Measurements from ENCODE around the gene TBATA.

Gene TBATA

DNA sequence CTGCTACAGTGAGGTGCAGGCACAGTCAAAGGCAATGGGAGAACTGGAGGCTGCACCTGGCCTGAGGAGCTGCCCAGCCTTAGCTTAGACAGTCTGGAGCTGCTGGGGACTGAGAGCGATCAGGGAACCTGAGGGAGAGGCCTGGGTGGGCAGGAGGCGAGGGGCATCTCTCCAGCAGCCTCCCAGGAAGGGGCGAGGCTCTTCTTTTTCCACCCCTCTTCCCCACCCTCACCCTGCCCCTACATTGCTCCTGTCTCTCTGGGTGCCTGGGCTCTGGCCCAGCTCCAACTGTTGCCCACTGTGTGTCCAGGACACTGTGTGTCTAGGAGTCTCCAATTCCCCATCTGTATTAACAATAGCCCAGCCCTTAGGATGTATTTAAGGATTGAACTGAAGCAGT lies 36.9 kb downstream of the TBATA start (continued):
- TF ChIP-seq ZNF777 (tag by site-specific recombination; IDR thresholded peaks at IDR 0.05; ENCODE audit: borderline replicate concordance), result no peak
- no peak for TF ChIP-seq ZNF555 (tag by site-specific recombination; conservative IDR thresholded peaks at IDR 0.05)
- TF ChIP-seq ZNF501 (tag by site-specific recombination; IDR thresholded peaks at IDR 0.05), result no peak
- TF ChIP-seq ZNF670 (tag by site-specific recombination; IDR thresholded peaks at IDR 0.05; ENCODE audit: low read depth), result no peak
- no peak for TF ChIP-seq ZNF266 (tag by site-specific recombination; IDR thresholded peaks at IDR 0.05; ENCODE audit: low read depth)
- no peak for TF ChIP-seq ZNF19 (tag by site-specific recombination; IDR thresholded peaks at IDR 0.05; ENCODE audit: low read depth)

DNA sequence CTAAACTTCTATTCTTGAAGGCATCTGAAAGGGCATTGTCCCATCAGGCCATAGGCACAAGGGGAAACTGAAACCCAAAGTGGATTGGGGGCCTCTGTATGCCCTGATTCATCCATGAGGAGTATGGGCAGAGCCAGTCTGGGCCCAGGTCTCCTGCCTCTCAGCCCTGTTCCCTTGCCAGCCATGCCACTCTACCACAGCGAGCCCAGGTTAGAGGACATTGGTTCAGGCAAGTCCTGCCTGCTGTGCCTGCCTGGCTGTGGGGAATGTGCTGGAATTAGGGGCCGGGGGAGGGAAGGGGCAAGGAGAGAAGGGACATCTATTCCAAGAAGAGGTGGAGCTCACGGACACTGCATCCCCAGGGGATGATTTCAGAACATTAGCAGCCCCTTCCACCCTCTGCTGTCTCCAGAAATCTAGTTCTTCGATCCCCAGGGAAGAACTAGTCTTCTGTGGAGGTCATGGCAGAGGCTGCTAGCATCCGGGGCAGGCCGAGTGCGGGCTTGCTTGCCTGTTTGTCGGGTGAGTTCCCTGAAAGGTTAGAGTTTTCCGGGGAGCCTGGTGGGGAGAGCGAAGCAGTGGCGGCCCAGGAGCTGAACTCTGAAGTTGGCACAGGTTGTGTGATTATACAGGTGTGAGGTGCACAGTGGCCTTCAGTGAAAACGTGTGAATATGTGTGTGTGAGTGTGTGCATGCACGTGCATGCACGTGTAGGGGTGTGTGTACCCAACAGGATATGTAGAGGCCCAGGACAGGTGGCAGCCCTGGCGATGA lies 37.8 kb downstream of the TBATA start:
- Histone ChIP-seq H3K4me3 (ENCODE audit: low read depth, low read length) (no peak overlapping the region), H3K4me1 (ENCODE audit: control insufficient read depth, insufficient read depth, low read length) (no peaks in the 10 kb centered on the region), H3K36me3 (ENCODE audit: control insufficient read depth in 2 of 2, insufficient read depth in 1 of 2, low read length in 2 of 2) (no peaks in the 10 kb centered on the region), H3K27ac (ENCODE audit: extremely low read depth, low read depth, low read length) (no peak overlapping the region), H3K9me3 (ENCODE audit: control insufficient read depth, insufficient read depth, low read depth, low read length) (no peaks in the 10 kb centered on the region)
- POLR2A ChIA-PET, result no interaction called here
- CTCF ChIA-PET, result interaction anchor here (1.0 kb wide), 1 partner anchor 12 kb away, joined by 3 read pairs; no protein-coding TSS in a partner anchor
- TF ChIP-seq, protein P1, sequence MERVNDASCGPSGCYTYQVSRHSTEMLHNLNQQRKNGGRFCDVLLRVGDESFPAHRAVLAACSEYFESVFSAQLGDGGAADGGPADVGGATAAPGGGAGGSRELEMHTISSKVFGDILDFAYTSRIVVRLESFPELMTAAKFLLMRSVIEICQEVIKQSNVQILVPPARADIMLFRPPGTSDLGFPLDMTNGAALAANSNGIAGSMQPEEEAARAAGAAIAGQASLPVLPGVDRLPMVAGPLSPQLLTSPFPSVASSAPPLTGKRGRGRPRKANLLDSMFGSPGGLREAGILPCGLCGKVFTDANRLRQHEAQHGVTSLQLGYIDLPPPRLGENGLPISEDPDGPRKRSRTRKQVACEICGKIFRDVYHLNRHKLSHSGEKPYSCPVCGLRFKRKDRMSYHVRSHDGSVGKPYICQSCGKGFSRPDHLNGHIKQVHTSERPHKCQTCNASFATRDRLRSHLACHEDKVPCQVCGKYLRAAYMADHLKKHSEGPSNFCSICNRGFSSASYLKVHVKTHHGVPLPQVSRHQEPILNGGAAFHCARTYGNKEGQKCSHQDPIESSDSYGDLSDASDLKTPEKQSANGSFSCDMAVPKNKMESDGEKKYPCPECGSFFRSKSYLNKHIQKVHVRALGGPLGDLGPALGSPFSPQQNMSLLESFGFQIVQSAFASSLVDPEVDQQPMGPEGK (tag by site-specific recombination; IDR thresholded peaks at IDR 0.05), result no peak
- no peak for TF ChIP-seq ZNF514 (tag by site-specific recombination; IDR thresholded peaks at IDR 0.05)
- TF ChIP-seq, protein P2, sequence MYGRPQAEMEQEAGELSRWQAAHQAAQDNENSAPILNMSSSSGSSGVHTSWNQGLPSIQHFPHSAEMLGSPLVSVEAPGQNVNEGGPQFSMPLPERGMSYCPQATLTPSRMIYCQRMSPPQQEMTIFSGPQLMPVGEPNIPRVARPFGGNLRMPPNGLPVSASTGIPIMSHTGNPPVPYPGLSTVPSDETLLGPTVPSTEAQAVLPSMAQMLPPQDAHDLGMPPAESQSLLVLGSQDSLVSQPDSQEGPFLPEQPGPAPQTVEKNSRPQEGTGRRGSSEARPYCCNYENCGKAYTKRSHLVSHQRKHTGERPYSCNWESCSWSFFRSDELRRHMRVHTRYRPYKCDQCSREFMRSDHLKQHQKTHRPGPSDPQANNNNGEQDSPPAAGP (tag by site-specific recombination; IDR thresholded peaks at IDR 0.05), result no peak
- no peak for TF ChIP-seq ZNF423 (tag by site-specific recombination; IDR thresholded peaks at IDR 0.05)
- TF ChIP-seq ZNF561 (tag by site-specific recombination; IDR thresholded peaks at IDR 0.05; ENCODE audit: borderline replicate concordance), result no peak
- TF ChIP-seq MEIS1 (CRISPR knock-in tag; IDR thresholded peaks at IDR 0.05; ENCODE audit: borderline replicate concordance), result no peak
- no peak for TF ChIP-seq GLIS1 (tag by site-specific recombination; IDR thresholded peaks at IDR 0.05)
- TF ChIP-seq, protein P3, sequence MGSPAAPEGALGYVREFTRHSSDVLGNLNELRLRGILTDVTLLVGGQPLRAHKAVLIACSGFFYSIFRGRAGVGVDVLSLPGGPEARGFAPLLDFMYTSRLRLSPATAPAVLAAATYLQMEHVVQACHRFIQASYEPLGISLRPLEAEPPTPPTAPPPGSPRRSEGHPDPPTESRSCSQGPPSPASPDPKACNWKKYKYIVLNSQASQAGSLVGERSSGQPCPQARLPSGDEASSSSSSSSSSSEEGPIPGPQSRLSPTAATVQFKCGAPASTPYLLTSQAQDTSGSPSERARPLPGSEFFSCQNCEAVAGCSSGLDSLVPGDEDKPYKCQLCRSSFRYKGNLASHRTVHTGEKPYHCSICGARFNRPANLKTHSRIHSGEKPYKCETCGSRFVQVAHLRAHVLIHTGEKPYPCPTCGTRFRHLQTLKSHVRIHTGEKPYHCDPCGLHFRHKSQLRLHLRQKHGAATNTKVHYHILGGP (tag by site-specific recombination; IDR thresholded peaks at IDR 0.05), result no peak
- TF ChIP-seq, protein P4, sequence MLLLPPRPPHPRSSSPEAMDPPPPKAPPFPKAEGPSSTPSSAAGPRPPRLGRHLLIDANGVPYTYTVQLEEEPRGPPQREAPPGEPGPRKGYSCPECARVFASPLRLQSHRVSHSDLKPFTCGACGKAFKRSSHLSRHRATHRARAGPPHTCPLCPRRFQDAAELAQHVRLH (tag by site-specific recombination; IDR thresholded peaks at IDR 0.05), result no peak
- TF ChIP-seq ZNF837 (tag by site-specific recombination; IDR thresholded peaks at IDR 0.05), result no peak
- TF ChIP-seq HOXD13 (CRISPR knock-in tag; IDR thresholded peaks at IDR 0.05; ENCODE audit: borderline replicate concordance), result no peak
- TF ChIP-seq ZNF548 (tag by site-specific recombination; IDR thresholded peaks at IDR 0.05), result no peak

DNA sequence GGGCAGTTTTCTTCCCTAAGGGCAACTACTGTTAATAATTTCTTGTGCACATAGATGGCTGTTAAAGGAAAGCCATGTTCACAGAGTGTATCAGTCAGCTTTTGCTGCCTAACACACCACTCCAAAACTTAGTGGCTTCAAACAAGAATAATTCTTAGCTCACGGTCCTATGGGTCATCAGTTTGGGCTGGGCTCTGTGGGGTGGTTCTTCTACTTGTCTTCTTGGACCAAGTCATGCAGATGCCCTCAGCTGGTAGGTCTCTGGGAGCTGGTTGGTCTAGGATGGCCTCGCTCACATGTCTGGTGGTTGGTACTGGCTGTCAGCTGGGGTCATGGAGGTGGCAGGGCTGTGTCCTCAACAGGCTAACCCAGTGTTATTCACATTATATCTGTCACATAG lies 39.6 kb downstream of the TBATA start:
- TF ChIP-seq ZNF2 (tag by site-specific recombination; IDR thresholded peaks at IDR 0.05) (no peak), ZNF677 (tag by site-specific recombination; IDR thresholded peaks at IDR 0.05) (no peak), ZNF549 (tag by site-specific recombination; IDR thresholded peaks at IDR 0.05) (no peak), ZNF350 (tag by site-specific recombination; IDR thresholded peaks at IDR 0.05) (no peak)
- TF ChIP-seq, protein P5, sequence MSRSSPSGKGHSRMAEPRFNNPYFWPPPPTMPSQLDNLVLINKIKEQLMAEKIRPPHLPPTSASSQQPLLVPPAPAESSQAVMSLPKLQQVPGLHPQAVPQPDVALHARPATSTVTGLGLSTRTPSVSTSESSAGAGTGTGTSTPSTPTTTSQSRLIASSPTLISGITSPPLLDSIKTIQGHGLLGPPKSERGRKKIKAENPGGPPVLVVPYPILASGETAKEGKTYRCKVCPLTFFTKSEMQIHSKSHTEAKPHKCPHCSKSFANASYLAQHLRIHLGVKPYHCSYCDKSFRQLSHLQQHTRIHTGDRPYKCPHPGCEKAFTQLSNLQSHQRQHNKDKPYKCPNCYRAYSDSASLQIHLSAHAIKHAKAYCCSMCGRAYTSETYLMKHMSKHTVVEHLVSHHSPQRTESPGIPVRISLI (tag by site-specific recombination; IDR thresholded peaks at IDR 0.05), result no peak
- TF ChIP-seq, protein P6, sequence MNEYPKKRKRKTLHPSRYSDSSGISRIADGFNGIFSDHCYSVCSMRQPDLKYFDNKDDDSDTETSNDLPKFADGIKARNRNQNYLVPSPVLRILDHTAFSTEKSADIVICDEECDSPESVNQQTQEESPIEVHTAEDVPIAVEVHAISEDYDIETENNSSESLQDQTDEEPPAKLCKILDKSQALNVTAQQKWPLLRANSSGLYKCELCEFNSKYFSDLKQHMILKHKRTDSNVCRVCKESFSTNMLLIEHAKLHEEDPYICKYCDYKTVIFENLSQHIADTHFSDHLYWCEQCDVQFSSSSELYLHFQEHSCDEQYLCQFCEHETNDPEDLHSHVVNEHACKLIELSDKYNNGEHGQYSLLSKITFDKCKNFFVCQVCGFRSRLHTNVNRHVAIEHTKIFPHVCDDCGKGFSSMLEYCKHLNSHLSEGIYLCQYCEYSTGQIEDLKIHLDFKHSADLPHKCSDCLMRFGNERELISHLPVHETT (tag by site-specific recombination; IDR thresholded peaks at IDR 0.05), result no peak
- Histone ChIP-seq H3K27ac (ENCODE audit: extremely low read depth, low read depth, low read length) (no peak overlapping the region), H3K4me3 (ENCODE audit: low read depth, low read length) (no peak overlapping the region), H3K4me1 (ENCODE audit: control insufficient read depth, insufficient read depth, low read length) (no peaks in the 10 kb centered on the region), H3K36me3 (ENCODE audit: control insufficient read depth in 2 of 2, insufficient read depth in 1 of 2, low read length in 2 of 2) (no peaks in the 10 kb centered on the region), H3K9me3 (ENCODE audit: control insufficient read depth, insufficient read depth, low read depth, low read length) (no peaks in the 10 kb centered on the region)
- POLR2A ChIA-PET, result no interaction called here
- CTCF ChIA-PET, result interaction anchor here (1.0 kb wide), 1 partner anchor 13 kb away, joined by 4 read pairs; no protein-coding TSS in a partner anchor
